ENCODE results near the gene CD1C. TPM values are rescaled to one million over a fixed set of nuclear protein-coding genes. Genes with fewer than 3 reads are reported as not detected.

Gene CD1C
- total RNA-seq (2011; cell fraction: chromatin; rRNA removed; ENCODE audit: low replicate concordance), result not detected in 2 replicates
- total RNA-seq (2011; cell fraction: nucleolus; rRNA removed), result not detected in 2 replicates
- total RNA-seq (2011; cell fraction: nucleoplasm; rRNA removed), result not detected in 2 replicates
- total RNA-seq (2014; rRNA removed) (not detected in 2 replicates), total RNA-seq (2014; rRNA removed; fragmentation: Illumina TruSeq; extraction: Trizol) (not detected in 2 replicates), total RNA-seq (2015; rRNA removed; fragmentation: Illumina TruSeq; extraction: Trizol) (not detected in 2 replicates), total RNA-seq (2021) (not detected in 2 replicates), polyA plus RNA-seq (2011; rRNA removed) (not detected in 2 replicates), polyA plus RNA-seq (2014; fragmentation: Illumina TruSeq; extraction: Trizol) (not detected in 2 replicates), polyA plus RNA-seq (2014; fragmentation: Nextera tagmentation; extraction: Ambion mirVana) (not detected), polyA plus RNA-seq (2014; rRNA removed) (not detected in 2 replicates), polyA minus RNA-seq (2011; rRNA and poly(A)+ RNA removed) (not detected in 2 replicates), Bru-seq, nascent RNA (not detected), BruChase-seq, experiment 1, labeled RNA remaining after a 2-hour chase (not detected), BruChase-seq, experiment 2, labeled RNA remaining after a 6-hour chase (not detected)
- not detected in 2 replicates for polyA plus RNA-seq (2011; cell fraction: cytosol; rRNA removed)
- not detected in 2 replicates for polyA plus RNA-seq (2011; cell fraction: nucleus; rRNA removed)
- not detected in 2 replicates for polyA plus RNA-seq (2012)
- not detected in 2 replicates for polyA minus RNA-seq (2011; cell fraction: cytosol; rRNA and poly(A)+ RNA removed)
- polyA minus RNA-seq (2011; cell fraction: nucleus; rRNA and poly(A)+ RNA removed), result not detected in 2 replicates
- long read RNA-seq, experiment 1, result 0 reads
- long read RNA-seq, experiment 2, result 0 reads
- long read RNA-seq, experiment 3, result 0 reads

GRCh38 chr1:158289811-158290210, at the start of gene CD1C:
Gene CD1C (plus strand): TSS chr1:158289923. CDS start chr1:158290065, 142 bp downstream.
- no peak within 1 kb of the TSS for H3K27ac ChIP-seq (ENCODE audit: extremely low read depth, low read depth, low read length)
- no peaks in the 10 kb centered on the region for H3K36me3 ChIP-seq (ENCODE audit: control insufficient read depth, insufficient read depth, low read length)
- H3K4me2 ChIP-seq (ENCODE audit: insufficient read depth, low read length), result no peak within 1 kb of the TSS
- H3K9me3 ChIP-seq (replicated peaks; ENCODE audit: control insufficient read depth, insufficient read depth, low read depth, low read length), result no peaks in the 10 kb centered on the region
- H2AFZ ChIP-seq (ENCODE audit: low read depth, low read length), result no peak within 1 kb of the TSS
- intact Hi-C loops (cut with micrococcal nuclease) (no loop called here), in situ Hi-C loops (cut with MboI) (no loop called here)
- ATAC-seq, result no peak
- POLR2A ChIA-PET, result no interaction called here
- H3K79me2 ChIP-seq (ENCODE audit: control insufficient read depth, insufficient read depth, low read length), result no peaks in the 10 kb centered on the region
- CTCF ChIA-PET (ENCODE audit: low intra/inter-chr PET ratio), result no interaction called here
- no peaks in the 10 kb centered on the region for H3K9me1 ChIP-seq (ENCODE audit: control insufficient read depth, insufficient read depth, low read length)
- 2% methylated on average over 4 of the region's 4 CpGs for WGBS (ENCODE audit: insufficient coverage, low coverage, missing lambda C conversion rate)
- no peak within 1 kb of the TSS for H3K4me3 ChIP-seq
- BruUV-seq (replicated peaks), result no TSS peak
- FAIRE-seq, result no peak
- H3K4me1 ChIP-seq (replicated peaks in 1 of 2; ENCODE audit: control insufficient read depth in 2 of 2, insufficient read depth in 2 of 2, low read length in 2 of 2), result no peaks in the 10 kb centered on the region
- H3K27me3 ChIP-seq (ENCODE audit: control insufficient read depth in 2 of 2, insufficient read depth in 2 of 2, low read length in 2 of 2), result no peaks in the 10 kb centered on the region
- no peak for DNase-seq (ENCODE audit: extremely low read depth in 1 of 4, low spot score in 3 of 4)
- no peak within 1 kb of the TSS for H3K9ac ChIP-seq (ENCODE audit: insufficient read depth in 1 of 2, low read depth in 2 of 2, low read length in 2 of 2)
- no peaks in the 10 kb centered on the region for H4K20me1 ChIP-seq (replicated peaks; ENCODE audit: control insufficient read depth, insufficient read depth, low read length)
- TF ChIP-seq HMGXB4 (CRISPR knock-in tag; IDR thresholded peaks at IDR 0.05) (no peak), NR2F6 (CRISPR knock-in tag; IDR thresholded peaks at IDR 0.05) (no peak), MAX (CRISPR knock-in tag; IDR thresholded peaks at IDR 0.05) (no peak), RAD21 (CRISPR knock-in tag; conservative IDR thresholded peaks at IDR 0.05 in 1 of 2, IDR thresholded peaks at IDR 0.05 in 1 of 2) (no peak), SRSF1 (IDR thresholded peaks at IDR 0.05; ENCODE audit: low read depth, low read length) (no peak), ZNF24 (IDR thresholded peaks at IDR 0.05) (no peak), GMEB1 (CRISPR knock-in tag; IDR thresholded peaks at IDR 0.05) (no peak), SMARCC2 (IDR thresholded peaks at IDR 0.05; ENCODE audit: low read depth) (no peak), ZNF586 (CRISPR knock-in tag; conservative IDR thresholded peaks at IDR 0.05) (no peak), U2AF1 (optimal IDR thresholded peaks at IDR 0.05; ENCODE audit: low read depth, low read length) (no peak), FIP1L1 (IDR thresholded peaks at IDR 0.05; ENCODE audit: low read depth, low read length, poor library complexity, severe bottlenecking) (no peak), CREB1 (IDR thresholded peaks at IDR 0.05) (no peak), CREB1 (CRISPR knock-in tag; IDR thresholded peaks at IDR 0.05) (no peak), L3MBTL2 (IDR thresholded peaks at IDR 0.05) (no peak), NCOA2 (IDR thresholded peaks at IDR 0.05; ENCODE audit: partially characterized antibody in 2 of 2) (no peak), SIN3A (IDR thresholded peaks at IDR 0.05; ENCODE audit: borderline replicate concordance in 2 of 2, control insufficient read depth in 1 of 2, low read depth in 2 of 2, low read length in 2 of 2) (no peak)
